Testis (tissue), 3 donors: Measurements from ENCODE around the gene IL1RAPL1. TPM values are rescaled to one million over a fixed set of nuclear protein-coding genes. Genes with fewer than 3 reads are reported as not detected.

Experiments
- DNase-seq: peaks from one replicate; pipeline ENCODE4 v3.0.0-alpha.2; 2019
- H3K27ac ChIP-seq, 2 donors: fragments of 200-600 bp; sonication (generic); one replicate each; pipeline ENCODE4 v1.5.1; 2019
- H3K27me3 ChIP-seq: fragments of 200-600 bp; sonication (generic); one replicate; pipeline ENCODE4 v1.5.1; 2019
- H3K36me3 ChIP-seq: fragments of 200-600 bp; sonication (generic); one replicate; pipeline ENCODE4 v1.5.1; 2017; ENCODE audit warnings: low read depth; ENCODE audit errors: missing control alignments
- H3K4me1 ChIP-seq: fragments of 200-600 bp; sonication (generic); one replicate; pipeline ENCODE4 v1.5.1; 2019
- H3K4me3 ChIP-seq, 2 donors: fragments of 200-600 bp; sonication (generic); one replicate each; pipeline ENCODE4 v1.5.1; 2017 to 2019
- H3K9me3 ChIP-seq: fragments of 200-600 bp; sonication (generic); one replicate; pipeline ENCODE4 v1.5.1; 2017
- POLR2A ChIP-seq: fragments of 450-650 bp; IDR thresholded peaks from one replicate; pipeline ENCODE4 v1.6.1; 2017; ENCODE audit warnings: antibody characterized with exemption, mild to moderate bottlenecking, moderate library complexity
- WGBS, 2 donors: methylation state at CpG; one replicate each; pipeline ENCODE4 v1.1.5; 2018; 5-methylcytosine and 5-hydroxymethylcytosine counted together
- intact Hi-C: fragments of 100-400 bp; cut with DNase I; formaldehyde crosslinking; loops from one replicate; pipeline ENCODE4 v1.15.1; 2023; ENCODE audit warnings: low total_unique reads
- polyA plus RNA-seq: library from polyadenylated mRNA; stranded (reverse); fragments of 350-450 nt; fragmentation: Illumina TruSeq; extraction: RNeasy Lipid Tissue Mini Kit (QIAGEN cat#74804); gene quantifications from one replicate; pipeline ENCODE4 v1.2.3, GENCODE V29; 2014; ENCODE audit warnings: low read depth, low replicate concordance; ENCODE audit not compliant: insufficient read depth
- total RNA-seq, 2 donors: library from RNA; depleted of rRNA; stranded (reverse); fragments of >200 nt; gene quantifications; one replicate each; pipeline ENCODE4 v1.2.3, GENCODE V29; 2016
- TF ChIP-seq, protein P1 (sequence below), 3 experiments: fragments of 450-650 bp in 2 of 3; fragments of 200-600 bp in 1 of 3; sonication (generic) in 1 of 3; IDR thresholded peaks; one replicate each; pipeline ENCODE4 v1.5.1; 2016 to 2019; ENCODE audit warnings: antibody characterized with exemption in 3 of 3, mild to moderate bottlenecking in 2 of 3, moderate library complexity in 1 of 3

IL1RAPL1 gene
- total and polyA plus RNA-seq, 3 donors from 2014 or later = 0.13 to 0.94 (median 0.93) TPM

DNA sequence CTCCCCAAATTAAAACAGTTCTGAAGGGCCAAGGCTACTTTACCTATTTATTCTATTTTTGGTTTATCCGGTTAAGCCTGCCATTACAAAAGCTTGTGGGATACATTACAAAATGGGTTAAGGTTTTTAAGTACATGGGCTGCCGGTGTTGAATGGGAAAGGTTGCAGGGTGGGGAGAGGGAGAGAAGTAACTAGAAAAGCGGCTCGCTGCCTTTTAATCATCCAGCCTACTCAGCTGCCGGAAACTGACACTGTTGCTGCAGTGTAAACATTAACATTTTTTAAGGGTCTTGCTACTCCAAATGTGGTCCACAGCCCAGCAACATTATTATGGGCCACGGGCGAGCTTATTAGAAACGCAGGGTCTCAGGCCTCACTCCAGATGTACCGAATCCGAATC, 1.5 kb upstream of the IL1RAPL1 start:
- 15 to 16% methylated on average over 10 of the region's 10 CpGs for WGBS, 2 donors
- Histone ChIP-seq H3K4me3 (no peak overlapping the region), H3K4me1 (no peaks in the 10 kb centered on the region), H3K27ac (no peak overlapping the region), H3K9me3 (no peaks in the 10 kb centered on the region), H3K36me3 (no peaks in the 10 kb centered on the region), H3K27me3 (no peaks in the 10 kb centered on the region)
- no peak for TF ChIP-seq POLR2A
- TF ChIP-seq, protein P1, sequence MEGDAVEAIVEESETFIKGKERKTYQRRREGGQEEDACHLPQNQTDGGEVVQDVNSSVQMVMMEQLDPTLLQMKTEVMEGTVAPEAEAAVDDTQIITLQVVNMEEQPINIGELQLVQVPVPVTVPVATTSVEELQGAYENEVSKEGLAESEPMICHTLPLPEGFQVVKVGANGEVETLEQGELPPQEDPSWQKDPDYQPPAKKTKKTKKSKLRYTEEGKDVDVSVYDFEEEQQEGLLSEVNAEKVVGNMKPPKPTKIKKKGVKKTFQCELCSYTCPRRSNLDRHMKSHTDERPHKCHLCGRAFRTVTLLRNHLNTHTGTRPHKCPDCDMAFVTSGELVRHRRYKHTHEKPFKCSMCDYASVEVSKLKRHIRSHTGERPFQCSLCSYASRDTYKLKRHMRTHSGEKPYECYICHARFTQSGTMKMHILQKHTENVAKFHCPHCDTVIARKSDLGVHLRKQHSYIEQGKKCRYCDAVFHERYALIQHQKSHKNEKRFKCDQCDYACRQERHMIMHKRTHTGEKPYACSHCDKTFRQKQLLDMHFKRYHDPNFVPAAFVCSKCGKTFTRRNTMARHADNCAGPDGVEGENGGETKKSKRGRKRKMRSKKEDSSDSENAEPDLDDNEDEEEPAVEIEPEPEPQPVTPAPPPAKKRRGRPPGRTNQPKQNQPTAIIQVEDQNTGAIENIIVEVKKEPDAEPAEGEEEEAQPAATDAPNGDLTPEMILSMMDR (IDR thresholded peaks at IDR 0.05) = no peak
- no peak for DNase-seq
- intact Hi-C loops = no loop called here

DNA sequence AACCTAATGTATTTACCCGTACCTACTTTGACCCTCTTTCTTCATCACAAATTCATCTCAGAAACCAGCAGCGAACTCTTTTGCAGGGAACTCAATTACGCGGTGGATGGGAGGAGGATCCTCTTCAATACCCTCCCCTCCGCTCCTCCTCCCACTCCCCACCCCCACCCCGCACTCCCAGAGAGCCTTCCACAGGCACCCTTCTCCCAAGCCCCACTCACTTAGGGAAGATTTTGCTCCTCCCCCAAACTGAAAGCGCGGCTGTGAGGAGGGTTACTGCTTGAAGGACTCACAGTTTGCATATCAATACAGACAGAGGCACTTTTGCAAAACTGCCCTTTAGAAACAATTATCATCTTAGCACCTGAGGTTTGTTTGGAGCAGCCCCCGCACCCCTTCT, 960 bp upstream of the IL1RAPL1 start:
- Histone ChIP-seq H3K4me3 (no peak overlapping the region), H3K27ac (no peak overlapping the region), H3K9me3 (no peaks in the 10 kb centered on the region), H3K4me1 (no peaks in the 10 kb centered on the region), H3K36me3 (no peaks in the 10 kb centered on the region), H3K27me3 (no peaks in the 10 kb centered on the region)
- DNase-seq = no peak
- WGBS, 2 donors = 0% methylated on average over 1 to 9 of the region's 9 CpGs
- intact Hi-C loops = no loop called here
- no peak for TF ChIP-seq POLR2A
- TF ChIP-seq, protein P1 (IDR thresholded peaks at IDR 0.05) = no peak

DNA sequence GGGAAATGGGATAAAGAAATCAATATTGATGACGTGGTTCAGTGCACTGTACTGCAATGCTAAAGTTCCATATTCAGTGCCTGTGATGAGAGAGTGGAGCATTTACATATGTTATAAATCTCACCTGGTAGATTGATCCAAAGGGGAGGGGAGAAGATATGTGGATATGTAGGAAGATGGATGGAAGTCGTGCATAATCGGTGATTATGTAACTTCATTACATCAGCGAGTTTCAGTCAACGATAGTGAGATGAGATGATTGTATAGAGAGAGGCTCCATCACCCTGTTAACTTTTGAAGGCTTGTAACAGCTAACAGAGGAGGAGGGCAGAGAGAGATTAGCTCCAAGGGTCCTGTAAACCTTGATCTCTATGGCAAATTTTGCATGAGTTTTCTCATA, 1.8 kb downstream of the IL1RAPL1 start:
- TF ChIP-seq, protein P1 (IDR thresholded peaks at IDR 0.05) = no peak
- TF ChIP-seq POLR2A = no peak
- Histone ChIP-seq H3K36me3 (no peaks in the 10 kb centered on the region), H3K27ac (no peak overlapping the region), H3K9me3 (no peaks in the 10 kb centered on the region), H3K4me3 (no peak overlapping the region), H3K27me3 (no peaks in the 10 kb centered on the region), H3K4me1 (no peaks in the 10 kb centered on the region)
- DNase-seq = no peak
- 15 to 21% methylated on average over 5 of the region's 5 CpGs for WGBS, 2 donors
- intact Hi-C loops = no loop called here

DNA sequence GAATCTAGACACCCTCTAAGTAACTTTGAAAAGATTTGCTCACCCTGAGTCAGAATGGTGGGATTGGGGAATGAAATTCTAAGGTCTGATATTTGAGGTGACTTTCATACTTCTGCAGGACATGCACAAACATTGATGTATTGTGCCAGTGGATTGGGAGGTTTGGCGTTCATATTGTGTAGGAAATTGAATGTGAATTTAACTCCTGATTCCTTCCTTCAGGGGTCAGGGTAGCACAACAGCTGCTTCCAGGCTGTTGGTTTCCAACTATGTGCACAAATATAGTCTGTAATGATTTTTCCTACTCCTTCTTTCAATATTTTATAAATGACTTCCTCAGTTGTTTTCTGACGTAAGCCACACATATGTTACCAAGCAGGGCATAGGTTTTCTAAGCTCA, 3.1 kb downstream of the IL1RAPL1 start:
- H3K4me3 ChIP-seq = no peak overlapping the region

DNA sequence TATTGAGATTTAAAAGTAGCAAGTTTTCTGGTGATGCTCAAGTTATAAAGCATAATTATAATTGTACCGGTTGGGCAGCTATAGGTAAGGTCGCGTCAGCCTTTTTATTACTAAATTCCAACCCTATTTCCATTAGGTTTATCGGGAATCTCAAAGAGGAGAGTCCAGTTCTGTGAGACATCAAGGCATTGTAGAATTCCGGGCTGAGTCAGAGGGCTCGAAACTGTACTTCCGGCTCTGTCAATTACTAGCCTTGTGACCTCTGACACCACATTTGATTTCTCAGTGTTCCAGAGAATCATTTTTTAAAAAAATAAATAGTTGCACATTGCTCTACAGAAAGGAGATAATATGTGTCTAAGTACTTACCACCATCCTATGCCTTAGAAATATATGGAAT, 4.3 kb downstream of the IL1RAPL1 start:
- H3K9me3 ChIP-seq = no peaks in the 10 kb centered on the region
- H3K36me3 ChIP-seq = no peaks in the 10 kb centered on the region
- intact Hi-C loops = no loop called here
- no peak for DNase-seq
- H3K4me3 ChIP-seq = no peak overlapping the region
- 76 to 77% methylated on average over 7 of the region's 7 CpGs for WGBS, 2 donors
- TF ChIP-seq, protein P1 (IDR thresholded peaks at IDR 0.05) = no peak
- TF ChIP-seq POLR2A = no peak
- H3K27me3 ChIP-seq = no peaks in the 10 kb centered on the region
- no peak overlapping the region for H3K27ac ChIP-seq
- H3K4me1 ChIP-seq = no peaks in the 10 kb centered on the region

More for the DNA sequence above, 3.1 kb downstream of the IL1RAPL1 start:
- no peaks in the 10 kb centered on the region for H3K27me3 ChIP-seq
- DNase-seq = no peak
- no peaks in the 10 kb centered on the region for H3K4me1 ChIP-seq
- H3K9me3 ChIP-seq = no peaks in the 10 kb centered on the region
- no peaks in the 10 kb centered on the region for H3K36me3 ChIP-seq
- intact Hi-C loops = no loop called here
- no peak overlapping the region for H3K27ac ChIP-seq
- TF ChIP-seq, protein P1 (IDR thresholded peaks at IDR 0.05) = no peak
- TF ChIP-seq POLR2A = no peak
- 57 to 68% methylated on average over 2 of the region's 2 CpGs for WGBS, 2 donors
